H9 (cell line): Measurements from ENCODE around the gene YPEL4. TPM values are rescaled to one million over a fixed set of nuclear protein-coding genes. Genes with fewer than 3 reads are reported as not detected.
"Not testable (repeated sequence)": the region's sequence is repeated elsewhere in the genome, so short reads cannot be mapped to it uniquely, and the experiment has no call there.

Experiments used
- DNase-seq: peaks from one replicate; pipeline ENCODE4 v3.0.0-alpha.2; 2017
- H2AFZ ChIP-seq: one replicate; pipeline ENCODE4 v1.6.1; 2013; ENCODE audit warnings: mild to moderate bottlenecking, low read length, control low read depth, moderate library complexity
- H2AK5ac ChIP-seq: 2 replicates; pipeline ENCODE4 v1.6.1; 2013; ENCODE audit warnings: low read length, control low read depth, mixed read lengths; ENCODE audit not compliant: insufficient read length
- H2BK120ac ChIP-seq: one replicate; pipeline ENCODE4 v1.6.1; 2013; ENCODE audit warnings: low read depth, mild to moderate bottlenecking, low read length, control low read depth, inconsistent platforms; ENCODE audit not compliant: poor library complexity, severe bottlenecking
- H2BK12ac ChIP-seq: 2 replicates; pipeline ENCODE4 v1.6.1; 2013; ENCODE audit warnings: low read length, control low read depth, mixed read lengths, low read depth; ENCODE audit not compliant: insufficient read length
- H2BK15ac ChIP-seq: 2 replicates; pipeline ENCODE4 v1.6.1; 2013; ENCODE audit warnings: low read depth, low read length, control low read depth
- H2BK20ac ChIP-seq: one replicate; pipeline ENCODE4 v1.6.1; 2013; ENCODE audit warnings: low read depth, mild to moderate bottlenecking, low read length, control low read depth, inconsistent platforms; ENCODE audit not compliant: poor library complexity, severe bottlenecking
- H2BK5ac ChIP-seq: 2 replicates; pipeline ENCODE4 v1.6.1; 2013; ENCODE audit warnings: low read length, control low read depth, mixed read lengths; ENCODE audit not compliant: insufficient read length
- H3K14ac ChIP-seq: 2 replicates; pipeline ENCODE4 v1.6.1; 2013; ENCODE audit warnings: low read length, control low read depth; ENCODE audit not compliant: insufficient read depth
- H3K18ac ChIP-seq: 2 replicates; pipeline ENCODE4 v1.6.1; 2013; ENCODE audit warnings: low read depth, mild to moderate bottlenecking, mixed read lengths, low read length, control low read depth; ENCODE audit not compliant: insufficient read length
- H3K23ac ChIP-seq: 2 replicates; pipeline ENCODE4 v1.6.1; 2013; ENCODE audit warnings: low read length, control low read depth, mixed read lengths, low read depth; ENCODE audit not compliant: insufficient read length
- H3K23me2 ChIP-seq: 2 replicates; pipeline ENCODE4 v1.6.1; 2013; ENCODE audit warnings: low read depth, mild to moderate bottlenecking, mixed read lengths, low read length, control low read depth; ENCODE audit not compliant: insufficient read length, poor library complexity, severe bottlenecking
- H3K27ac ChIP-seq: 2 replicates; pipeline ENCODE4 v1.5.1; 2013; ENCODE audit warnings: low read length, control low read depth, mixed read lengths, low read depth; ENCODE audit not compliant: insufficient read length
- H3K27me3 ChIP-seq: 2 replicates; pipeline ENCODE4 v1.6.1; 2013; ENCODE audit warnings: low read length, control low read depth, inconsistent platforms; ENCODE audit not compliant: insufficient read depth
- H3K4ac ChIP-seq: 2 replicates; pipeline ENCODE4 v1.6.1; 2013; ENCODE audit warnings: low read depth, mild to moderate bottlenecking, control low read depth, inconsistent platforms, low read length, moderate library complexity
- H3K4me1 ChIP-seq: 2 replicates; pipeline ENCODE4 v1.6.1; 2013; ENCODE audit warnings: low read length, control low read depth, inconsistent platforms; ENCODE audit not compliant: insufficient read depth
- H3K4me2 ChIP-seq: 2 replicates; pipeline ENCODE4 v1.6.1; 2013; ENCODE audit warnings: low read length, control low read depth, mixed read lengths; ENCODE audit not compliant: insufficient read length, insufficient read depth
- H3K56ac ChIP-seq: 2 replicates; pipeline ENCODE4 v1.6.1; 2013; ENCODE audit warnings: low read depth, mild to moderate bottlenecking, mixed read lengths, low read length, control low read depth; ENCODE audit not compliant: insufficient read length
- H3K79me1 ChIP-seq: 2 replicates; pipeline ENCODE4 v1.6.1; 2013; ENCODE audit warnings: low read depth, mild to moderate bottlenecking, moderate library complexity, low read length, control low read depth, inconsistent platforms; ENCODE audit not compliant: insufficient read depth, poor library complexity, severe bottlenecking
- H3K79me2 ChIP-seq: 2 replicates; pipeline ENCODE4 v1.6.1; 2013; ENCODE audit warnings: low read length, control low read depth, inconsistent platforms; ENCODE audit not compliant: insufficient read depth
- H3K9ac ChIP-seq: 2 replicates; pipeline ENCODE4 v1.6.1; 2013; ENCODE audit warnings: low read length, control low read depth, mixed read lengths; ENCODE audit not compliant: insufficient read length; ENCODE audit errors: extremely low read depth
- H3K9me3 ChIP-seq: one replicate; pipeline ENCODE4 v1.6.1; 2013; ENCODE audit warnings: low read depth, low read length, inconsistent platforms; ENCODE audit not compliant: control insufficient read depth
- H3T11ph ChIP-seq: one replicate; pipeline ENCODE4 v1.6.1; 2013; ENCODE audit warnings: mild to moderate bottlenecking, low read length, control low read depth, inconsistent platforms
- H4K20me1 ChIP-seq: one replicate; pipeline ENCODE4 v1.6.1; 2013; ENCODE audit not compliant: control insufficient read depth, insufficient read length, insufficient read depth
- H4K5ac ChIP-seq: 2 replicates; pipeline ENCODE4 v1.6.1; 2013; ENCODE audit warnings: low read depth, mild to moderate bottlenecking, mixed read lengths, low read length, control low read depth; ENCODE audit not compliant: insufficient read length
- H4K8ac ChIP-seq: replicated peaks from 2 replicates; pipeline ENCODE4 v1.6.1; 2013; ENCODE audit warnings: low read length, control low read depth, mixed read lengths, low read depth; ENCODE audit not compliant: insufficient read length
- H4K91ac ChIP-seq: 2 replicates; pipeline ENCODE4 v1.6.1; 2013; ENCODE audit warnings: low read depth, mild to moderate bottlenecking, moderate library complexity, mixed read lengths, low read length, control low read depth; ENCODE audit not compliant: insufficient read length
- H3K27ac Mint-ChIP-seq, 3 experiments: 2 replicates in 2 of 3; 3 replicates in 1 of 3; pipeline ENCODE4 v1.8.0; 2020 to 2021; ENCODE audit warnings: mixed read lengths in 3 of 3, mild to moderate bottlenecking in 1 of 3, moderate library complexity in 1 of 3
- H3K27me3 Mint-ChIP-seq: 2 replicates; pipeline ENCODE4 v1.8.0; 2021; ENCODE audit warnings: low read depth, mild to moderate bottlenecking, moderate library complexity, mixed read lengths
- H3K36me3 Mint-ChIP-seq, 3 experiments: 2 replicates in 2 of 3; 3 replicates in 1 of 3; pipeline ENCODE4 v1.8.0; 2020 to 2021; ENCODE audit warnings: low read depth in 3 of 3, mixed read lengths in 3 of 3; ENCODE audit not compliant: insufficient read depth in 1 of 3
- H3K4me1 Mint-ChIP-seq, 2 experiments: 2 replicates each; pipeline ENCODE4 v1.8.0; 2020; ENCODE audit warnings: mixed read lengths in 2 of 2
- H3K4me3 Mint-ChIP-seq, 2 experiments: 2 replicates in 1 of 2; 3 replicates in 1 of 2; pipeline ENCODE4 v1.8.0; 2020 to 2021; ENCODE audit warnings: mild to moderate bottlenecking in 2 of 2, mixed read lengths in 2 of 2, moderate library complexity in 1 of 2
- H3K9me3 Mint-ChIP-seq, 2 experiments: 2 replicates in 1 of 2; 3 replicates in 1 of 2; pipeline ENCODE4 v1.8.0; 2020; ENCODE audit warnings: mild to moderate bottlenecking in 2 of 2, mixed read lengths in 2 of 2, moderate library complexity in 1 of 2
- CTCF ChIP-seq: fragments of 200-600 bp; sonication (generic); conservative IDR thresholded peaks from 3 replicates; pipeline ENCODE4 v1.8.0; 2021; ENCODE audit warnings: antibody characterized with exemption, mild to moderate bottlenecking
- WGBS: extraction: QIAGEN DNeasy Blood & Tissue Kit; methylation state at CpG from one replicate; pipeline ENCODE4 v1.1.7; 2013; ENCODE audit warnings: missing lambda C conversion rate, low lambda C conversion rate, mixed read lengths; ENCODE audit not compliant: insufficient read length; ENCODE audit errors: extremely low coverage; 5-methylcytosine and 5-hydroxymethylcytosine counted together
- total RNA-seq: library from RNA; stranded (reverse); gene quantifications from 2 replicates; pipeline ENCODE4 v1.2.1, GENCODE V29; 2021

The YPEL4 gene
- total RNA-seq, 1 experiment from 2014 or later: 0.13 TPM

GRCh38 chr11:57698843-57699365, 49.2 kb upstream of the YPEL4 start:
- Histone ChIP-seq H3K23ac (no peak overlapping the region), H3T11ph (no peak overlapping the region), H3K79me2 (no peaks in the 10 kb centered on the region), H3K4me2 (no peak overlapping the region), H3K27me3 (no peaks in the 10 kb centered on the region), H4K5ac (no peak overlapping the region), H2BK20ac (no peak overlapping the region), H4K8ac (no peak overlapping the region), H3K56ac (no peak overlapping the region), H3K4ac (no peak overlapping the region), H3K14ac (no peak overlapping the region), H2BK12ac (no peak overlapping the region), H4K20me1 (no peaks in the 10 kb centered on the region), H2BK5ac (no peak overlapping the region), H3K9me3 (no peaks in the 10 kb centered on the region), H2BK15ac (no peak overlapping the region), H3K18ac (no peak overlapping the region), H2BK120ac (no peak overlapping the region), H3K79me1 (no peaks in the 10 kb centered on the region), H3K9ac (no peak overlapping the region), H3K4me1 (no peaks in the 10 kb centered on the region), H2AK5ac (no peak overlapping the region), H3K23me2 (no peaks in the 10 kb centered on the region), H3K27ac (no peak overlapping the region), H2AFZ (no peak overlapping the region), H4K91ac (no peak overlapping the region)
- H3K4me1 Mint-ChIP-seq: no peaks in the 10 kb centered on the region; a peak in 1 of 4 replicates
- H3K27me3 Mint-ChIP-seq: no peaks in the 10 kb centered on the region
- no peaks in the 10 kb centered on the region for H3K9me3 Mint-ChIP-seq
- DNase-seq: no peak
- WGBS: no CpG with 5 or more reads among the region's 18 CpGs
- no peak overlapping the region; a peak in 1 of 7 replicates for H3K27ac Mint-ChIP-seq
- peaks cover 39 to 80% (median 64%) of the 10 kb centered on the region in 3 experiments; a peak in 6 of 7 replicates for H3K36me3 Mint-ChIP-seq
- TF ChIP-seq CTCF: no peak
- no peak overlapping the region for H3K4me3 Mint-ChIP-seq

GRCh38 chr11:57690474-57690873, 40.8 kb upstream of the YPEL4 start:
- not testable (repeated sequence) for H4K20me1 ChIP-seq, H4K8ac ChIP-seq, H2BK20ac ChIP-seq, H3K4ac ChIP-seq, H3K23me2 ChIP-seq, H3K4me1 Mint-ChIP-seq, H3K14ac ChIP-seq, H4K91ac ChIP-seq, H3K9me3 Mint-ChIP-seq, H3K27me3 Mint-ChIP-seq, H2AFZ ChIP-seq, H3K27ac ChIP-seq, H3K4me2 ChIP-seq, H2BK5ac ChIP-seq, H3K4me3 Mint-ChIP-seq, H3K23ac ChIP-seq, H3T11ph ChIP-seq, H3K27me3 ChIP-seq, H2BK120ac ChIP-seq, H2BK12ac ChIP-seq, H3K9me3 ChIP-seq, H2BK15ac ChIP-seq, H4K5ac ChIP-seq, H3K79me1 ChIP-seq, H3K18ac ChIP-seq, H3K4me1 ChIP-seq, DNase-seq, H2AK5ac ChIP-seq, H3K56ac ChIP-seq, H3K79me2 ChIP-seq, H3K9ac ChIP-seq
- no CpG with 5 or more reads among the region's 5 CpGs for WGBS
- Mint-ChIP-seq H3K27ac (peak overlapping the region in 1 of 3 experiments; percentile 16; a peak in 1 of 7 replicates), H3K36me3 (peaks cover 38 to 84% (median 67%) of the 10 kb centered on the region in 3 experiments)
